CD4-positive, alpha-beta T cell treated with Interleukin-6 at 100 ng/mL for 8 hours (primary cell): ENCODE measurements around the gene CDKN1C.
A peak's percentile ranks its signal among the peaks of the same experiment; 100 is the strongest.

Source experiments
- DNase-seq: peaks from one replicate; pipeline ENCODE4 v3.0.0-alpha.2; 2020; ENCODE audit warnings: mixed read lengths, low spot score

The CDKN1C gene

DNA sequence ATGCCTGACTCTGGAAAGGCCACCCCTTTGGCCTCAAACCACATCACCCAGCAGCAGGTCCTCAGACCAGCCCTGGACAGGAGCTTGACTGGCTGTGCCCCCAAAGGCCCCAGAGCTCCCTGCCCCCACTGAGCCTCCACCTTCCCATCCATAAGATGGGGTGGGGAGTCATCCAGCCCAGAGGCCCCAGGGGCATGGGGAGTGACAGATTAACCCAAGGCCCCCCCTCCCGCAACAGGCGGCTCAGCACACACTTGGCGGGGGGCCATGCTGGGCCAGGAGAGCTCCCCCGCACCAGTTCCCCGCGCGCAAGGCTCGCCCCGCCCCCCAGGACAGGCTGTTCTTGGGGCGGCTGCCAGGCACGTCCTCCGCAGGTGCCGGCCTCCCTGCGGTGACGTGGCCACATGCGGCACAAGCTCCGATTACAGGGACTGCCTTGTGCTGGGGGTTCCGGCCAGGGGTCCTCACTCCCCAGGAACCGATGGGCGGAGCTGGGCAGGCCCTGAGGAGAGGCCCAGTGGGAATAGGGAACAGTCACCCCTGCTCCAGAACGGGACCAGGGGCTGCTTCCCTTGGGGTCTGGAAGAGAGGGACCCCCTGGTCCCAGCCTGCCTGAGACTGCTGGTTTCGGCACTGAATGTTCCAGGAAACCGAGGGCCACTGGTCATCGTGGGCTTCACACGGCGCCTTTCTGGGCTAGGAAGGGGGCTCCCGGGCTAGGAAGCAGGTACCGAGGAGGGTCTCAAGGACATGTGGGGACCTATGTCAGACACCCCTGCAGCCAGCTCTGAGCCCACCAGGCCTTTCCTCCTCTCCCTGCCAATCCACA, 5.1 kb upstream of the CDKN1C start:
- no peak for DNase-seq

- DNase-seq: no peak
These were observed 4.0 kb upstream of the CDKN1C start for GRCh38 chr11:2889362-2890273.

GRCh38 chr11:2888266-2888968, 2.8 kb upstream of the CDKN1C start:
- DNase-seq: peak; percentile 85

GRCh38 chr11:2887515-2888195, 2.1 kb upstream of the CDKN1C start:
- DNase-seq: no peak

- DNase-seq: no peak
These were observed 1.4 kb upstream of the CDKN1C start for GRCh38 chr11:2886936-2887335.

DNA sequence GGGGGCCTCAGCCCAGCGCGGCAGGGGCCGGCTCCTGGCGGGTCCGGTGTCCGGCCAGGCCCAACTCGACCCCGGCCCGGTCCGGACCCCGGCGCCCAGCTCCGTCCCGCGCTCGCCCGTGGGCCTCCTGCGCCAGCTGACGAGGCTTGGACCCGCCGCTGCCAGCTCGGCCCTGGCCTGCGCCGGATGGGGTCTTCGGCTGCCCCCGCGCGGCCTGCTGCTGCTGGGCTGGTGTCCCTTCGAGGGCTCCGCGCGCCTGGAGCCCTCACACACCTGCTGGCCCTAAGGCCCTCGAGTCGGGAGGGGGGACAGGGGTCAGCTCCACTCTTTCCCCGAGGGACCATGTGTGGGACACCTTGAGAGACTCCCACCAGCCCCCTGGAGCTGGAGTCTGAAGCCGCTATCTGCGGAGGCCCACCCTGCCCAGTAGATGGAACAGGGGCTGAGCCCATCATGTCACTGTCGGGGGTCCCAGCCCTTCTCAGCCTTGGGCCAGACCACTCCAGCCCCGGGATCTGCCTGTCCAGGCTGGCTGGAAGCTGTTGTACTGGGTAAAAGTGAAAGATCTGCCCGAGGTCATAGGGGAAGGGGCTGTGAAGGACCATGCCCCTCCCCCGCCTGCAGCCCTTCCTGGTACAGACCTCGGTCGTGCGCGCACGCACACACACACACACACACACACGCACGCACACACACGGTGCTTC, 768 bp upstream of the CDKN1C start:
- no peak for DNase-seq

- DNase-seq: no peak
These were observed 428 bp downstream of the CDKN1C start for GRCh38 chr11:2885017-2885677.

- no peak for DNase-seq
These were observed 1.4 kb downstream of the CDKN1C start for GRCh38 chr11:2883979-2884815.

GRCh38 chr11:2883640-2883978, 2.0 kb downstream of the CDKN1C start:
- DNase-seq: no peak

DNA sequence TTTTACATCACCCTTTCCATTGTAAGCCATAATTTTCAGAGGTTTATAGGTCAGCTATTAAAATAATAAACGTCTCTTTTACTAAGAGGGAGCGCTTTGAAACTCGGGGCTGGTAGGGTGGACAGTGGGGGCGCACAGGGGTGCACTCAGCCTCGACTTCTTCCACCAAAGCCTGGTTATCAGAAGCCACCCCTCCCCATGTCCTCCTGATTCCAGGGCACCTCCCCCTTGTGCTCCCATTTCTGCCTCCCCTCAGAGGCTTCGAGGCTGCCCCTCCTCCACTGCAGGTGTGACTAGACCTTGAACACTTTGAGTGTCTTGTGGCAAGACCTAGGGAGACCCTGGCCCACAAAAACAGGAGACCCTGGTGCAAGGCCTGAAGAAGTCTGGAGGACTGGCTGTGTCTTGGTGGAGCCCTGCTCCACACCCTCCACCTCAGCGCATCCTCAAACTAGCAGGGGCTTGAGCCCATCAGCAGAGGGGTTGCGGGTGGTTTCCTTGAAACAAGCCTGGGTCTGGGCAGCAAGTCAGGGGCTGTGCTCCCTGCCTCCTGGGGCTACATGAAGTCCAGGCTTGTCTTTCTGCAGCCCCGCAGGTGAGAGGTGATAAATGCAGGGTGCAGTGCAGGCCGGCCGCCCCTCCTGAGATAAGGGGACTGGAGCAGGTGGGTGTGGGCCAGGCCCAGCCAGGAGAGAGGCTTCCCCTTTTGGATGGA, 3.0 kb downstream of the CDKN1C start:
- no peak for DNase-seq

GRCh38 chr11:2881981-2882375, 3.6 kb downstream of the CDKN1C start:
- no peak for DNase-seq

DNA sequence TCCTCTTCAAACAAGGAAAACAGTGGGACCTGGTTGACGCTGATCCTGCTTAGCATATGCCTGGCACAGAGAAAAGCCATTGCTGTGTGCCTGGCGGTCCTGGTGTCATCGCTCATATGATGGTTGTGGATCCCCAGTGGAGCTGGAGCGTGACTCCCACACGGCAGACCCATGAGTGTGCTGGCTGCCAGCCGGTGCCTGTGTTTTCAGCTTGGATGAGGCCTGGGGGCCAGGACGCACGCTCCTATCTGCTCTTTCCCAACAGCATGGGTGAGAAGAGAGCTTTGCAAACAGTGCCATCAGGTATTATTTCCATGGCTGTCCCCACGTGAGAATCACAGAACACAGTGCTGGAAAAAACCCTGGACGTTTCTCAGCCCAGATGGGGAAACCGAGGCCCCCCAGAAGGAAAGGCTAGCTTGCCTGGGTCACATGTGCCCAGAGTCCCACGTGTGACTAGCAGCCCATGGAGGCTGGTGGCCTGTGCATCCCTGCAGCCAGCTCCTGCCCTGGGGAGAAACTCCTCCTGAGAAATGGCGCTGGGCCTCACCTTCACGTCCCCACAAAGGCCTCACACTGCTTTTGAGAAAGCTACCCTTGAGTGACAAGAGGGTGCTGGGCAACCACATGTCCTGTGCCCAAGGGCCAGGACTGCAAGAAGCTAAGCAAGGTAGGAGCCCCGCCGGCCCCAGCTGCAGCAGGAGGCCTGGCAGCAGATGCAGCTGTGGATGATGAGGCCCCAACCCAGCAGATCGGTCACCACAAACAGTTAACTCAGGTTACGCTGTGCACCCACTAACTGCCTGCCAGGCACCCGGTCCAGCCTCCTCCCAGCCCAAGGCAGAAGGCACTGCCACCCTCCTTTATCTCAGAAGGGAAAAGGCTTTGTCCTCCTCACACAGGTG, 4.2 kb downstream of the CDKN1C start:
- DNase-seq: no peak

- DNase-seq: no peak
These were observed 4.9 kb downstream of the CDKN1C start for GRCh38 chr11:2880646-2881045.

DNA sequence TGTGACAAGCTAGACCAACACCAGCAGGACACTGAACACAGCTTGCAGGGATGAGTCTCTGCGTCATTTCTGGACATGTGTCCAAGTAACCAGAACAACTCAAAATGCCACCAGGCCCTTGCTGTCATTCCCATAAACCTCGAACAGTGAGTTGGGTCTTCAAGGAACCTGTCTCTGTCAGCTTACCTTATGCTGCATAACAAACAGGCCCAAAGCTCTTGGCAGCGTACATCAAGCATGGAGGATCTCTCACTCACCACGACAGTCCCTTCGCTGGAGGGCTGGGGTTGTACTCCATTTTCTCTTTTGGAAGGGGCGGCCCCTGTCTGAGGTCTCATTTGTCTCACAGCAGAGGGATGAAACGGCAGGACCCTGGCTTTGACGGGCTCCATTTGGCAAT, 6.8 kb downstream of the CDKN1C start:
- no peak for DNase-seq

- no peak for DNase-seq
These were observed 8.1 kb downstream of the CDKN1C start for GRCh38 chr11:2877474-2877873.

GRCh38 chr11:2874963-2875362, 10.6 kb downstream of the CDKN1C start:
- DNase-seq: no peak

- DNase-seq: no peak
These were observed 14.4 kb downstream of the CDKN1C start for GRCh38 chr11:2870969-2871680.

DNA sequence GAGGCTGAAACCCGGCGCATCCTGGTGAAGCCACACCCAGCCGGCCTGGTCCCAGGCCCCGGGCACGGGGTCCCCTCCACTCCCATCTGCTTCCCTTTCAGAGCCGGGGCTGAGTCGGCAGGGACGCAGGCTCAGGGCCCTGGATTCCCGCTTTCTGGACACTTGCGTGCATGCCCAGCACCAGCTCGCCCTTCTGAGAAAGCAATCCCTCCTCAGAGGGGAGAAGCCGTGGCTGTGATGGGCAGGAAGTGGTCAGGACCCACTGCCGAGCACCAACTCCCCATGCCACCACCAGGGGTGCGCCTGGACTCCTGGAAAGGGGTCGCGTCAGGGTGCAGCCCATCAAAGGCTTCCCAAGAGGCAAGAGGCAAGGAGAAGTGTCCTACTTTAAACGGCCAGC, 15.1 kb downstream of the CDKN1C start:
- no peak for DNase-seq
